Tibial artery (tissue), 4 donors: ENCODE results near the gene KRT35.

Experiments
- DNase-seq, 2 donors: peaks; one replicate each; pipeline ENCODE4 v3.0.0-alpha.2; 2019
- H3K27ac ChIP-seq, 2 donors: fragments of 200-600 bp; sonication (generic) in 1 of 2; 1 replicate in 1 of 2; 2 replicates in 1 of 2; pipeline ENCODE4 v1.5.1; 2018 to 2019; ENCODE audit warnings: mild to moderate bottlenecking in 1 of 2
- H3K27me3 ChIP-seq, 2 donors: fragments of 200-600 bp; sonication (generic) in 1 of 2; one replicate each; pipeline versions ENCODE4 v1.5.1 to v1.6.0; 2016 to 2019
- H3K36me3 ChIP-seq, 3 donors: fragments of 200-600 bp; sonication (generic) in 2 of 3; one replicate each; pipeline ENCODE4 v1.5.1; 2016 to 2019; ENCODE audit warnings: mild to moderate bottlenecking in 2 of 3
- H3K4me1 ChIP-seq, 4 donors: fragments of 200-600 bp; sonication (generic) in 2 of 4; 1 replicate in 3 of 4; 2 replicates in 1 of 4; pipeline ENCODE4 v1.5.1; 2016 to 2019
- H3K4me3 ChIP-seq, 2 donors: fragments of 200-600 bp; sonication (generic) in 1 of 2; 1 replicate in 1 of 2; 2 replicates in 1 of 2; pipeline ENCODE4 v1.5.1; 2018 to 2019; ENCODE audit warnings: mild to moderate bottlenecking in 2 of 2
- H3K9me3 ChIP-seq, 3 donors: fragments of 200-600 bp; sonication (generic) in 1 of 3; one replicate each; pipeline ENCODE4 v1.5.1; 2016 to 2019
- intact Hi-C: fragments of 100-400 bp; cut with DNase I; formaldehyde crosslinking; loops from one replicate; pipeline ENCODE4 v1.15.0; 2023; ENCODE audit warnings: low total_unique reads
- TF ChIP-seq, protein P1 (sequence below), 2 experiments: fragments of 200-600 bp in 1 of 2; fragments of 450-650 bp in 1 of 2; IDR thresholded peaks; one replicate each; pipeline ENCODE4 v1.5.1; 2017 to 2019; ENCODE audit warnings: antibody characterized with exemption in 2 of 2, mild to moderate bottlenecking in 1 of 2, moderate library complexity in 1 of 2

The KRT35 gene

GRCh38 chr17:41504246-41504977 is 23.5 kb upstream of the KRT35 start:
- intact Hi-C loops = no loop called here
- Histone ChIP-seq H3K4me3 (no peak overlapping the region), H3K27me3 (peaks cover 0 to 9% of the 10 kb centered on the region in 2 donors), H3K36me3 (no peaks in the 10 kb centered on the region), H3K9me3 (no peaks in the 10 kb centered on the region), H3K4me1 (no peaks in the 10 kb centered on the region), H3K27ac (no peak overlapping the region)
- TF ChIP-seq, protein P1, sequence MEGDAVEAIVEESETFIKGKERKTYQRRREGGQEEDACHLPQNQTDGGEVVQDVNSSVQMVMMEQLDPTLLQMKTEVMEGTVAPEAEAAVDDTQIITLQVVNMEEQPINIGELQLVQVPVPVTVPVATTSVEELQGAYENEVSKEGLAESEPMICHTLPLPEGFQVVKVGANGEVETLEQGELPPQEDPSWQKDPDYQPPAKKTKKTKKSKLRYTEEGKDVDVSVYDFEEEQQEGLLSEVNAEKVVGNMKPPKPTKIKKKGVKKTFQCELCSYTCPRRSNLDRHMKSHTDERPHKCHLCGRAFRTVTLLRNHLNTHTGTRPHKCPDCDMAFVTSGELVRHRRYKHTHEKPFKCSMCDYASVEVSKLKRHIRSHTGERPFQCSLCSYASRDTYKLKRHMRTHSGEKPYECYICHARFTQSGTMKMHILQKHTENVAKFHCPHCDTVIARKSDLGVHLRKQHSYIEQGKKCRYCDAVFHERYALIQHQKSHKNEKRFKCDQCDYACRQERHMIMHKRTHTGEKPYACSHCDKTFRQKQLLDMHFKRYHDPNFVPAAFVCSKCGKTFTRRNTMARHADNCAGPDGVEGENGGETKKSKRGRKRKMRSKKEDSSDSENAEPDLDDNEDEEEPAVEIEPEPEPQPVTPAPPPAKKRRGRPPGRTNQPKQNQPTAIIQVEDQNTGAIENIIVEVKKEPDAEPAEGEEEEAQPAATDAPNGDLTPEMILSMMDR (IDR thresholded peaks at IDR 0.05) = no peak
- DNase-seq = no peak

GRCh38 chr17:41503202-41503601 is 22.3 kb upstream of the KRT35 start:
- no peak for DNase-seq
- intact Hi-C loops = no loop called here
- no peaks in the 10 kb centered on the region for H3K36me3 ChIP-seq
- H3K4me1 ChIP-seq = no peaks in the 10 kb centered on the region
- TF ChIP-seq, protein P1 (IDR thresholded peaks at IDR 0.05) = no peak
- H3K4me3 ChIP-seq = no peak overlapping the region
- peaks cover 0 to 14% of the 10 kb centered on the region in 2 donors for H3K27me3 ChIP-seq
- no peaks in the 10 kb centered on the region for H3K9me3 ChIP-seq
- H3K27ac ChIP-seq = no peak overlapping the region

- H3K27me3 ChIP-seq = peaks cover 0 to 21% of the 10 kb centered on the region in 2 donors
- H3K36me3 ChIP-seq = no peaks in the 10 kb centered on the region
- DNase-seq = no peak
- H3K9me3 ChIP-seq = no peaks in the 10 kb centered on the region
- TF ChIP-seq, protein P1 (IDR thresholded peaks at IDR 0.05) = no peak
- H3K27ac ChIP-seq = no peak overlapping the region
- H3K4me3 ChIP-seq = no peak overlapping the region
- intact Hi-C loops = no loop called here
- H3K4me1 ChIP-seq = no peaks in the 10 kb centered on the region
Observed at GRCh38 chr17:41500131-41500911, 19.4 kb upstream of the KRT35 start.

DNA sequence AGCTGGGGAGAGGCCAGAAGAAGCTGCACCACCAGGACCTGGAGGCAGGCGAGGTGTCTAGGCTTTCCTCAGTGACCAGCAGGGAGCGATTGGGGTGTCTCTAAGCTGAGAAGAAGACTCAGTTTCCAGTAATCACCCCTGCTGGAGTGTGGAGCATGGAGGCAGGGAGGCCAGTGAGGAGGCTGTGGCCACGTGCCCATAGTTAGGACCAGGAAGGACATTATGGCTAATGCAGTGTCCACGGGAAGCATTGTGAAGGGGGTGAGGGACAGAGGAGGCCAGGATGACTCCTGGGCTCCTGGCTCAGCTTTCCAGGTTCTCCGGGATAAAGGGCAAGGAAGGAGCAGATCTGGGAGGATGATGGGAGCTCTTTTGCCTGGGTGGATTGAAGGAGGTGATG is 18.8 kb upstream of the KRT35 start:
- Histone ChIP-seq H3K27me3 (peaks cover 0 to 21% of the 10 kb centered on the region in 2 donors), H3K36me3 (no peaks in the 10 kb centered on the region), H3K9me3 (no peaks in the 10 kb centered on the region), H3K4me1 (no peaks in the 10 kb centered on the region), H3K27ac (no peak overlapping the region), H3K4me3 (no peak overlapping the region)
- no peak for DNase-seq
- TF ChIP-seq, protein P1 (IDR thresholded peaks at IDR 0.05) = no peak
- intact Hi-C loops = no loop called here

DNA sequence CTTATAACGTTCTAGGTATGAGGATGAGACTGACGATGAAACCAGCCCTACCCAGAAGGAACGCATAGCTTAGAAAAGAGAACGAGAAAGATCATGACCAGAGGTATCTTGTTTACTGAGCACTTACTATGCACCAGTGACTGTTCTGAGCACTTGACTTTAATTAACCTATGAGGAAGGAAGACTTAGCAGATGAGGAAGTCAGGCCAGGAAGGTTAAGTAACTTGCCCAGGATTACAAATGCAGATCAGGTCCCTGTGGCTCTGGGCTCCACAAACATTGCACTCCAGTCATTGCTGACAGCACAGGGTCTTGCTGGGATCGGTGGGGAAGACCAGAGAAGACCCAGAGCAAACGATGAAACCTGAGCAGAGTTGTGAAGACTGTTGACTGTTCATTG is 17.3 kb upstream of the KRT35 start:
- intact Hi-C loops = no loop called here
- no peak for DNase-seq
- H3K36me3 ChIP-seq = no peaks in the 10 kb centered on the region
- no peak overlapping the region for H3K4me3 ChIP-seq
- peaks cover 0 to 21% of the 10 kb centered on the region in 2 donors for H3K27me3 ChIP-seq
- H3K9me3 ChIP-seq = no peaks in the 10 kb centered on the region
- TF ChIP-seq, protein P1 (IDR thresholded peaks at IDR 0.05) = no peak
- H3K4me1 ChIP-seq = no peaks in the 10 kb centered on the region
- no peak overlapping the region for H3K27ac ChIP-seq
